Measurements from ENCODE around the gene MYD88.
A peak's percentile ranks its signal among the peaks of the same experiment; 100 is the strongest.

The MYD88 gene

DNA sequence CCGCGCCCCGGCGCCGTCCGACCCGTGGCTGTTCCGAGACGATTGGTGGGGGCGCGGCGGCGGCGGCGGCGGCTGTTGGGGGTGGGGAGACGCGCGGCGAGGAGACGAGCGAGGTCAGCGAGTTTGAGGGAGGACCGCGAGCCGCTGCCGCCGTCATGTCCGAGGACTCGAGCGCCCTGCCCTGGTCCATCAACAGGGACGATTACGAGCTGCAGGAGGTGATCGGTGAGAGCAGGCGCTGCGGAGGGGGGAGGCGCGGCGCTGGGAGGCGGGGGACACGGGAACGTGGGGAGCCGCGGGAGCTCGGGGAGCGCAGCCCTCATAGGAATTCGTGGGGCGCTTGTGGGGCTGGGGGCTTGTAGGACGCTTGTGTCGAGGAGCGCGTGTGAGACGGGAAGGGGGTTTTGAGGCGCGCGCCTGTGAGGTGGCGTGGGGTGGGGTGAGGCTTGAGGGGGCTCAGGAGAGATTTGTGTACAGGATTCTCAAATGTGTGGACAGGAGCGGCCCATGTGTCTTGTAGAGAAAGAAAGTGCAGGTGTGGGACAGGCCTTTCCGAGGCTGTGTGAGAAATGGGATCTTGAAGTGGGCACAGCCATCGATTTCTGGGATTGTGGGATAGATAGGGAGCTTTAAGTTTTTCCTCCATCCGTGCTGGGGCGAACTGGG, 27.4 kb downstream of the MYD88 start:
- Histone ChIP-seq H3K9me3 (replicated peaks in 1 of 11) (no peaks in the 10 kb centered on the region; a peak in 1 of 22 replicates), H3K27ac (peak overlapping the region; percentile 92 to 100 (median 96)), H3K4me2 (peak overlapping the region; percentile 80 to 99 (median 96)), H4K20me1 (peaks cover 19 to 47% (median 42%) of the 10 kb centered on the region in 11 experiments; a peak in 20 of 22 replicates), H3K9ac (peak overlapping the region; percentile 82 to 98 (median 92)), H3K27me3 (no peaks in the 10 kb centered on the region), H3K4me3 (peak overlapping the region; percentile 89 to 97 (median 93)), H3K4me1 (peaks cover 28 to 61% (median 36%) of the 10 kb centered on the region in 10 experiments), H3K36me3 (peaks cover 0 to 6% (median 0%) of the 10 kb centered on the region in 11 experiments; a peak in 1 of 22 replicates)
- TF ChIP-seq Cebpa-rat (IDR thresholded peaks at IDR 0.05), result no peak

GRCh38 chr3:38167591-38167990, 29.1 kb downstream of the MYD88 start:
- peak overlapping the region; percentile 80 to 99 (median 96) for H3K4me2 ChIP-seq
- H3K27ac ChIP-seq, result no peak overlapping the region
- H3K4me1 ChIP-seq, result peaks cover 28 to 78% (median 36%) of the 10 kb centered on the region in 10 experiments
- H3K9ac ChIP-seq, result peak overlapping the region in 2 of 11 experiments; percentile 95; a peak in 3 of 22 replicates
- TF ChIP-seq Cebpa-rat (IDR thresholded peaks at IDR 0.05), result no peak
- H3K27me3 ChIP-seq, result no peaks in the 10 kb centered on the region
- H4K20me1 ChIP-seq, result peaks cover 30 to 65% (median 57%) of the 10 kb centered on the region in 11 experiments
- peaks cover 0 to 7% (median 0%) of the 10 kb centered on the region in 11 experiments; a peak in 1 of 22 replicates for H3K36me3 ChIP-seq
- H3K4me3 ChIP-seq, result peak overlapping the region in 4 of 10 experiments; percentile 92 to 96 (median 94); a peak in 10 of 20 replicates
- no peaks in the 10 kb centered on the region; a peak in 1 of 22 replicates for H3K9me3 ChIP-seq (replicated peaks in 1 of 11)

GRCh38 chr3:38168151-38169026, 29.9 kb downstream of the MYD88 start:
- peak overlapping the region in 10 of 11 experiments; percentile 80 to 99 (median 95); a peak in 17 of 22 replicates for H3K4me2 ChIP-seq
- no peak overlapping the region for H3K9ac ChIP-seq
- no peak for TF ChIP-seq Cebpa-rat (IDR thresholded peaks at IDR 0.05)
- H3K9me3 ChIP-seq (replicated peaks in 1 of 11), result no peaks in the 10 kb centered on the region
- H4K20me1 ChIP-seq, result peaks cover 38 to 73% (median 65%) of the 10 kb centered on the region in 11 experiments
- H3K4me1 ChIP-seq, result peaks cover 30 to 80% (median 36%) of the 10 kb centered on the region in 10 experiments
- peak overlapping the region in 1 of 10 experiments; percentile 96; a peak in 1 of 20 replicates for H3K4me3 ChIP-seq
- H3K36me3 ChIP-seq, result peaks cover 0 to 7% (median 0%) of the 10 kb centered on the region in 11 experiments; a peak in 1 of 22 replicates
- H3K27ac ChIP-seq, result peak overlapping the region in 2 of 11 experiments; percentile 41 to 60; a peak in 2 of 22 replicates
- no peaks in the 10 kb centered on the region for H3K27me3 ChIP-seq

DNA sequence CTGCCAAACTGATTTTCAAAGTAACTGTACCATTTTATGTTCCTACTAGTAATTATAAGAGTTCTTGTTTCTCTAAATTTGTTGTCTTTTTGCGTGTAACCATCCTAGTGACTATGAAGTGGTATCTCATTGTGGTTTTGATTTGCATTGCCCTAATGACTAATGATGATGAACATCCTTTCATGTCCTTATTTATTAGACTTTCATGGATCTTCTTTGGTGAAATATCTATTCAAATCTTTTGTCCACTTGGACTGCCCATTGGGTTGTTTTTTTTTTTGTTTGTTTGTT, 30.5 kb downstream of the MYD88 start:
- H3K36me3 ChIP-seq, result peaks cover 0 to 7% (median 0%) of the 10 kb centered on the region in 11 experiments; a peak in 1 of 22 replicates
- H3K27ac ChIP-seq, result peak overlapping the region in 2 of 11 experiments; percentile 41 to 60; a peak in 2 of 22 replicates
- no peak overlapping the region for H3K4me3 ChIP-seq
- no peaks in the 10 kb centered on the region for H3K9me3 ChIP-seq (replicated peaks in 1 of 11)
- H3K4me1 ChIP-seq, result peaks cover 29 to 79% (median 34%) of the 10 kb centered on the region in 10 experiments
- TF ChIP-seq Cebpa-rat (IDR thresholded peaks at IDR 0.05), result no peak
- H4K20me1 ChIP-seq, result peaks cover 44 to 79% (median 71%) of the 10 kb centered on the region in 11 experiments
- H3K4me2 ChIP-seq, result peak overlapping the region in 7 of 11 experiments; percentile 5 to 98 (median 90); a peak in 11 of 22 replicates
- no peaks in the 10 kb centered on the region for H3K27me3 ChIP-seq
- no peak overlapping the region for H3K9ac ChIP-seq

DNA sequence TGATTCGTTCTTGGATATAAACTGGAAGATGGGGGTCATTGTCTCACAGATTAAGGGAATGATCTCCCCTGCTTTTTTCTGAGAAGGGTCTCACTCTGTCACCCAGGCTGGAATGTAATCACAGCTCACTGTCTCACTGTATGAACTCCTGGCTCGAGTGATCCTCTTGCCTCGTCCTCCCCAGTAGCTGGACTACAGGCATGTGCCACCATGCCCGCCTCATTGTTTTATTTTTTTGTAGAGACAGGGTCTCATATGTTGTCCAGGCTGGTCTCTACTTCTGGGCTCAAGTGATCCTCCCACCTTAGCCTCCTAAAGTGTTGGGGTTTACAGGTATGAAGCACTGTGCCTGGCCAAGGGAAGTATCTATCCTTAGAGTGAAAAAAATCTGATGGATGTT, 32.3 kb downstream of the MYD88 start:
- Histone ChIP-seq H3K4me2 (peak overlapping the region in 2 of 11 experiments; percentile 2 to 18; a peak in 3 of 22 replicates), H3K27ac (no peak overlapping the region), H3K9ac (no peak overlapping the region), H3K36me3 (peaks cover 0 to 7% (median 0%) of the 10 kb centered on the region in 11 experiments; a peak in 1 of 22 replicates), H3K9me3 (replicated peaks in 1 of 11) (no peaks in the 10 kb centered on the region), H3K4me3 (no peak overlapping the region), H3K4me1 (peaks cover 22 to 92% (median 28%) of the 10 kb centered on the region in 10 experiments), H3K27me3 (no peaks in the 10 kb centered on the region), H4K20me1 (peaks cover 60 to 96% (median 88%) of the 10 kb centered on the region in 11 experiments)
- TF ChIP-seq Cebpa-rat (IDR thresholded peaks at IDR 0.05), result no peak

DNA sequence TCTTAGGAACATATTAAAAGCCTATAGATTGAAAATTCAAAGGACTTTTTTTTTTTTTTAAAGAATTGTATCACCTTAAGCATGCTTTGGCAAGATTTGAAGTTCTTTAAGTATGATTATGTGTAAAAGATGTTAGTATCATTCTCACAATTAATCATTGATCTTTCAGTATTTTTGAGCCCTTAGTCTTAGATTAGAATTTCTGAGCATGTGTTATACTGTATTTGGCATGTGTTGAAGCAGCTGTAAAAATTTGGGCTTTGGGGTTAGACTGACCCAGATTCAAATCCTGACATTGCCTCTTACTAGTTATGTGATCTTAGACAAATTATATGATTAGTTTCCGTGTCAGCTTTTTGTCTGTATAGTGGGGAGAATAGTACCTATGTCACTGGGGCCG, 33.2 kb downstream of the MYD88 start:
- Histone ChIP-seq H3K4me3 (no peak overlapping the region), H3K4me1 (peaks cover 16 to 91% (median 22%) of the 10 kb centered on the region in 10 experiments), H3K36me3 (peaks cover 0 to 7% (median 0%) of the 10 kb centered on the region in 11 experiments; a peak in 1 of 22 replicates), H4K20me1 (peaks cover 62 to 100% (median 90%) of the 10 kb centered on the region in 11 experiments), H3K4me2 (peak overlapping the region in 1 of 11 experiments; percentile 41; a peak in 1 of 22 replicates), H3K27ac (no peak overlapping the region), H3K27me3 (no peaks in the 10 kb centered on the region), H3K9ac (no peak overlapping the region), H3K9me3 (replicated peaks in 1 of 11) (no peaks in the 10 kb centered on the region)
- no peak for TF ChIP-seq Cebpa-rat (IDR thresholded peaks at IDR 0.05)

DNA sequence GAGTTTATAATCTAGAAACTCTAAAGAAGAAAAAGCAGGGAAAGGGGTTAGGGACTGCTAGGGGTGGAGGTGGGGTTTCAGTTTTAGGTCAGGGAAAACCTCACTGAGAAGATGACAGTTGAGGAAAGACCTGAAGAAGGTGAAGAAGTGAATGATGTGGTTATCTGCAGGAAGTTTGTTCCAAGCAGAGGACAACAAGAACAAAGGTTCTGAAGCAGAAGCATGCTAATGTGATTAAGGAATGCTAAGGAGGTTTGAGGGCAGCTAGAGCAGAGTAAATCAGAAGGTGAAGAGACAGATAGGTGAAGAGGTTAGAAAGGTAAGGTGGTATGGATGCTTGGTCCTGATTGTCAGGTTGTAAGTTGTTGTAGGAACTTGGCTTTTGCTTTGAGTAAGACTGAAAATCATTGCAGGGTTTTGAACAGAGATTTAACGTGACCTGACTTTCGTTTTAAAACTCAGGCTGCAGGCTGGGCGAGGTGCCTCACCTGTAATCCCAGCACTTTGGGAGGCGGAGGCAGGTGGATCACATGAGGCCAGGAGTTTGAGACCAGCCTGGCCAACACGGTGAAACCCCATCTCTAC, 35.5 kb downstream of the MYD88 start:
- no peak for TF ChIP-seq Cebpa-rat (IDR thresholded peaks at IDR 0.05)
- Histone ChIP-seq H3K4me3 (no peak overlapping the region), H3K4me2 (peak overlapping the region in 2 of 11 experiments; percentile 41 to 61; a peak in 2 of 22 replicates), H3K9ac (no peak overlapping the region), H3K27me3 (no peaks in the 10 kb centered on the region), H3K36me3 (peaks cover 9 to 24% (median 15%) of the 10 kb centered on the region in 11 experiments; a peak in 21 of 22 replicates), H3K9me3 (replicated peaks in 1 of 11) (no peaks in the 10 kb centered on the region), H3K27ac (no peak overlapping the region), H4K20me1 (peaks cover 70 to 100% (median 93%) of the 10 kb centered on the region in 11 experiments), H3K4me1 (peaks cover 0 to 82% (median 8%) of the 10 kb centered on the region in 10 experiments; a peak in 13 of 20 replicates)

GRCh38 chr3:38177181-38177580, 38.7 kb downstream of the MYD88 start:
- Histone ChIP-seq H3K9ac (no peak overlapping the region), H4K20me1 (peaks cover 58 to 100% (median 91%) of the 10 kb centered on the region in 11 experiments), H3K4me2 (peak overlapping the region in 1 of 11 experiments; percentile 6; a peak in 1 of 22 replicates), H3K9me3 (replicated peaks in 1 of 11) (no peaks in the 10 kb centered on the region), H3K36me3 (peaks cover 24 to 51% (median 39%) of the 10 kb centered on the region in 11 experiments), H3K27ac (no peak overlapping the region), H3K27me3 (no peaks in the 10 kb centered on the region), H3K4me1 (peaks cover 0 to 53% (median 4%) of the 10 kb centered on the region in 10 experiments; a peak in 10 of 20 replicates), H3K4me3 (no peak overlapping the region)
- TF ChIP-seq Cebpa-rat (IDR thresholded peaks at IDR 0.05), result no peak
